DMS114 treated with DMSO at 0.1 percent for 48 hours (cell line): Measurements from ENCODE around the gene PRSS12.
"Not testable (repeated sequence)": the region's sequence is repeated elsewhere in the genome, so short reads cannot be mapped to it uniquely, and the experiment has no call there.

ENCODE experiments used
- DNase-seq: peaks from one replicate; lab custom pipeline; 2025; ENCODE audit not compliant: unreplicated experiment; lab: John Stamatoyannopoulos, UW

PRSS12 gene

DNA sequence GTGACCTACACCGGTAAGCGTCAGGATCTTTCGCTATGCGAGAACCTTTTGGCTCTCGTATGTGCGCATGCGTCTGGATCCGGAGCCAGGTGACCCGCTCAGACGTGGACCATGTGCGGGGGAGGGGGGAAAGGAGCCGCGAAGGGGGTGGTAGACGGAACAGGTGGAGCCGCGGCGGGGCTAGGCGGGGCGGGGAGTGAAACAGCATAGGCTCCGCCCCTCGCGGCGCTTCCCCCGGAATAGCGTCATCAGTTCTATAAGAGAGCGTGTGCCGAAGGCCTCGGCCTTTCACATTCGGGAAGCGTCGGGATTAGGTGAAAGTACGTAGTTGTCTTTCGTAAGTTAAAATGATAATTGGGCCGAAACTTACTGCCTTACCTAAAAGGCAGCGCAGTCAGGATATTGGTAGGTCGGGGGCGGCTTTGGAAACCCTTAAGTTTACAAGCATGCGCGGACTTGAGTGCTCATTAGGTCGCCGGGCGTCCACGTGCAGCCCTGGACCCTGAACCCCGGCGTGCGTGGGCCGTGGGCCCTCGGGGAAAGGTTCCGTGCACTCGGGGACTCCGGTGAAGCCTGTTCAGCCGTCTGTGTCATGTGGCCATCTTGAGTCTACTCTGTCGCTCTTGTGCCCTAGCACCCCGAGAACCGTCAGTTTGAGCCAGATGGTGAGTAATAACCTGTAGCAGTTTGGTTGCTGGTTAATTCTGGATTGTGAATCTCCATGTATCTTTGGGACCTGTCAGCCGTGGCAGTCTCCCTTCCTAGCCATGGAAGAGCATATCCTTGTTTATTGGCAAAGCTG lies 74.1 kb downstream of the PRSS12 start:
- peak; percentile 72 for DNase-seq

DNA sequence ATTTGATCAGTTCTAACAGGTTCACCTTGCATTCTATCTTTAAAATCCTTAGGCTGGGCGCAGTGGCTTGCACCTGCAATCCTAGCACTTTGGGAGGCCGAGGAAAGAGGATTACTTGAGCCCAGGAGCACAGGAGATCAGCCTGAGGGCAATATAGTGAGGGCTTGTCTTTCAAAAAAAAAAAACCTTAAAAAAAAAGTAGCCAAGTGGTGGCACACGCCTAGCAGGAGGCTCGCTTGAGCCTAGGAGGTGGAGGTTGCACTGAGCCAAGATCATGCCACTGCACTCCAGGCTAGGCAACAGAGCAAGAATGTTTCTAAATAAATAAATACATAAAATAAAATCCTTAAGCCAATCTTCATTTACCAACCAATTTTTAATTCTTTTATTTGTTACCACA lies 75.6 kb downstream of the PRSS12 start:
- DNase-seq: no peak

DNA sequence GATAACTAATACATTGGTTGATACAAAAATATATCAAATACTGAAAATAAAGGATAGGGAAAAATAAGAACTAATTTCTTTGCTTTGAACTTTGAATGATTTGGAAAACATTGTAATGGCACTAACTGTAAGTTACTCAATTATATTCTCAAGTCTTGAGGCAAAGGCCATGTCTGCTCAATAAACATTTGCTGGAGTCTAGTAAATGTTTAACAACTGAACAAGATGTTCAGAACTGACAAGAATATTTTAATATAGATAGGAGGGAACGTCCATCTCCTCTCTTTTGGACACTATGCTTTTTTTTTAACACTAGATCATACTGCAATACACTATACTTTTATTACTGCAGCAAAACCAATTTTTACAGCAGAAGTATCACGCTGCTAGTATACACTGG lies 76.2 kb downstream of the PRSS12 start:
- DNase-seq: no peak

DNA sequence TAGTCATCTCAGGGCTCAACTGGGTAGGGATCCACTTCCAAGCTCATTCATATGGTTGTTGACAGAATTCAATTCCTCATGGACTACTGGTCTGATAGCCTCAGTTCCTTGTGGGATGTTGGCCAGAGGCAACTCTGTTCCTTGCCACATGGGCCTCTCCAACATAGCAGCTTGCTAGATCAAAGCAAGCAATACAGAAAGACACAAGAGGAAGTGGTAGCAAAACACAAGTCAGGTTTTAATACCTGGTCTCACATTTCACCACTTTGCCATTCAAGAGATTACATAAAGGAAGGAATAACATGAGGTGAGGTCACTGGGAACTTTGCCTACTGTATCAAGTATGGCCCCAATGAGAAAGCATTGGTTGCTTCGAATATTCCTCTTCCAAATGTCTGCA lies 79.2 kb downstream of the PRSS12 start:
- no peak for DNase-seq

DNA sequence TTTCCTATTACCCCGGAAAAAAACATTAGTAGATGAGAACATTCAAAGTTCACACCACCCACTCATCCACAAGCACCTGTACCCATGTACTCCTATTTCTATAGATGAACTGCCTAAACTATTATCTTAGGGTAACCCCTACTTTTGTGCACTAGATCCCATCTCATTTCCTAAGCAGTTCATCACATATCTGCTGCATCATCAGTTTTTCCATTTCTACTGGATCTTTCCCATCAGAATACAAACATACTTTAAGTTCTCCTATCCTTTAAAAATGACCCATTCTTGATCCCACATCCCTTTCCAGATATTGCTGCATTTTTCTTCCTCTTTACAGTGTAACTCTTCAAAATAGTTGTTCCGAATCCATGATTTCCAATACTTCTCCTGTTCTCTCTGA lies 81.0 kb downstream of the PRSS12 start:
- no peak for DNase-seq

DNA sequence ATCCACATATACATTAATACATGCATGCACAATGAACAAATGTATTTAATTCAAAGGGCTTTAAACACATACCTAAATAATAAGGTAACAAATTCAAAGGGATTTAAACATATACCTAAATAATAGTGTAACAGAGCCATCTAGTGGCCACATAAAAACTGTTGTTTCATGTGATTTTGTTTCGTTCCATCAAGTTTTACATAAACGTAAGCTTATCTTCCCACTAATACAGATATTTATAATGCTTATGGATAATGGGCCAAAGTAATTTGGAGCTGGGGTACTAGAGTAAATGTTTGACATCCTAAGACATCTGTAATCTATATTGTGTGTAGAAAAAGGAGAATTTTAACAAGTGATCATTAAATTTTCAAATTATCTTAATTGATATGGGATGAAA lies 82.3 kb downstream of the PRSS12 start:
- peak; percentile 22 for DNase-seq

DNA sequence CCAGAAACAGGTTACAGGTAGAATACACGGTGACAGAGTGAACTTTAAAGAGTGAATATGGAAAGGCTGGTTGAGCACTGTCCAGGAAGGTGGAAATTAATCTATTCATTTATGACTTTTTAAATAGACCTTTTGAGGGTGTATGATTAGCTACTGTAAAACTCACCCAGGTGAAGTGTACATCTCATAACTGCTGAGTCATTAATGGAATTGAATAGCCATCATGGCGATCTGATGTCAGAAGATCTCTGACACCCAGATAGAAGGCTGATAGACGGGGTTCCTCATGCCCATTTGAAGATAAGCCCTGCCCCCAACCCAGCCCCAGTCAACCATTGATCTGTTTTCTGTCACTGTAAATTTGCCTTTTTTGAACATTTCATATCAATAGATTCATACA lies 84.0 kb downstream of the PRSS12 start:
- DNase-seq: no peak

GRCh38 chr4:118266145-118266496 lies 86.7 kb downstream of the PRSS12 start:
- DNase-seq: not testable (repeated sequence)

- DNase-seq: no peak
Measured at GRCh38 chr4:118265312-118266144, 87.3 kb downstream of the PRSS12 start.

- no peak for DNase-seq
Measured at GRCh38 chr4:118264096-118264495, 88.7 kb downstream of the PRSS12 start.

DNA sequence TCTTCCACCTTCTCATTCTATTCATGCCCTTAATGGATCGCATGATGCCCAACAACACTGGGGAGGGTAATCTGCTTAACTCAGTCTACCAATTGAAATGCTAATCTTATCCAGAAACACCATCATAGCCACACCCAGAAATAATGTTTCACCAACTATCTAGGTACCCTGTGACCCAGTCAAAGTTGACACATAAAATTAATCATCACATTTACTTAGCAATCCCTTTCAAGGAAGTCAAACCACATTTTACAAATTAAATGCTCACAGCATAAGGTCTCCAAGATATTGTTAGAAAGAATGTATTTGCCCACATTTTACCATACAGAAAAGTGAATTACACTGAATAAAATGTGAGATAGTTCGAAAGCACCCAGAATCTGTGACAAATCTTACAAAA lies 92.5 kb downstream of the PRSS12 start:
- no peak for DNase-seq

DNA sequence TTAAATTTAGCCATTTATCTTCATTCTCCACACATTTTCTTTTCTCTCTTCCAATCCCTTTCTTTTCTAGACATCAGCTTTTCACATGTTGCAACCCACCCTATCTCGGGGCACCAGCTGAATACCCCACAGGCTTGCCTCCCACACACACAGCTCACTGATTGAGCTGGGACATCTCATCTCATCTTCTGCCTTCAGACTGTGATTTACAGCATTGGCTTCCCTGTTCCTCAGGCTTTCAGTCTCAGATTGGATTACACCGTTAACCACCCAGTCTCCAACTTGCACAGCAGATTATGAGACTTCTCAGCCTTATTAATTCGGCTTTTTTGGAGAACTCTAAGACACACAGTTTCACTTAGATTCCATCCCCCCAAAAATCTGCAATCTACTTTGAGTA lies 93.7 kb downstream of the PRSS12 start:
- no peak for DNase-seq

GRCh38 chr4:118254368-118254767 lies 98.4 kb downstream of the PRSS12 start:
- no peak for DNase-seq

DNA sequence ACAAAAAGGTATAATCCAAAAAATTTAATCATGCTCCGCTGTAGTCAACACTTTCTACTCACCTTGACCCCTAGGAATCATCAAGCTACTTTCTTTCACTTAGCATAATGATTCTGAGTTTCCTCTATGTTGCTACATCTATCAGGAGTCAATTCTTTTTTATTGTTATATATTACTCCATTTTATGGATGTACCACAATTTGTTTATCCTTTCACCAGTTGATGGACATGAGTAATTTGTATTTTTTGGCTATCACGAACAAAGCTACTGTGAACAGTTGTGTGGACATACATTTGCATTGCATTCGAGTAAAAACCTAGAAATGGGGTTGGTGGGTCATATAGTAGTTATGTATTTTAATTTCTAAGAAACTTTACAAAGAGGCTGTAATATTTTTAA lies 102.9 kb downstream of the PRSS12 start:
- DNase-seq: no peak

- no peak for DNase-seq
Measured at GRCh38 chr4:118237531-118237930, 115.3 kb downstream of the PRSS12 start.

DNA sequence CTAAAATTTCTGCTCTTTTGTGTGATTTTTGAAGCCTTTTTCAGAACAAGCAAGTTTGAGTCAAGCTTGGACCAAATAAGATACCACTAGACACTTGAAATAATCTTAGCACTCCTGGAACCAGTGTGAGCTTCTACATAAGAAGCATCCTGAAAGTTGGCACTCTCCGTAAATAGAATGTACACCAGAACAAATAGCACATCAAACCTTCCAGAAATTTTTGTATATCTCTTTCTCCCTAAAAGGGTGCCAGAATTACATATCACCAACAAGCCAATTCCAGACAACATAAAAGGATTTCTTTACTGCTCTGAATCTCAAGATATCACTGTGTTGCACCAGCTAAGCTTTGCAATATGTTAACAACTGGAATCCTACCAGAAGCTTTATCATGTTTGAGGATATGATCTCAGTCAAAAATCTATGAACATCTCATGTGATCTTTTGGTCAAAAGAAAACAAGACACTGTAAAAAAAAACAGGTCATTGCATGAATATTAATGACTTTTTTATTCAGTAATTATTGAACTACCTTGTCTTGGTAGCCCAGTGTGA lies 117.2 kb downstream of the PRSS12 start:
- DNase-seq: no peak
